Liver (tissue), 9 donors: Measurements from ENCODE around the gene HDAC8. TPM values are rescaled to one million over a fixed set of nuclear protein-coding genes. Genes with fewer than 3 reads are reported as not detected.

Source experiments
- DNase-seq: peaks from one replicate; pipeline ENCODE4 v3.0.0-alpha.2; 2017; ENCODE audit warnings: low spot score
- H3K27ac ChIP-seq, 2 donors: one replicate each; pipeline ENCODE4 v1.7.0; 2013; ENCODE audit warnings: inconsistent platforms in 2 of 2, low read length in 2 of 2, control low read depth in 1 of 2, low read depth in 1 of 2, mild to moderate bottlenecking in 1 of 2
- H3K27me3 ChIP-seq, 4 donors: one replicate each; pipeline versions ENCODE4 v1.6.1 to v1.7.0; 2013; ENCODE audit warnings: low read length in 3 of 4, inconsistent platforms in 1 of 4, mild to moderate bottlenecking in 1 of 4, moderate library complexity in 1 of 4; ENCODE audit not compliant: control insufficient read depth in 4 of 4, insufficient read depth in 4 of 4
- H3K36me3 ChIP-seq, 4 donors: one replicate each; pipeline versions ENCODE4 v1.6.1 to v1.7.0; 2013; ENCODE audit warnings: low read length in 3 of 4, mild to moderate bottlenecking in 3 of 4, low read depth in 1 of 4, moderate library complexity in 1 of 4; ENCODE audit not compliant: control insufficient read depth in 4 of 4, insufficient read depth in 3 of 4
- H3K4me1 ChIP-seq, 4 donors: one replicate each; pipeline versions ENCODE4 v1.6.1 to v1.7.0; 2013; ENCODE audit warnings: low read length in 3 of 4, mild to moderate bottlenecking in 3 of 4, moderate library complexity in 1 of 4; ENCODE audit not compliant: control insufficient read depth in 4 of 4, insufficient read depth in 4 of 4
- H3K4me3 ChIP-seq, 3 donors: one replicate each; pipeline versions ENCODE4 v1.6.1 to v1.7.0; 2013; ENCODE audit warnings: low read length in 3 of 3, control low read depth in 1 of 3, low read depth in 1 of 3, mild to moderate bottlenecking in 1 of 3
- H3K9ac ChIP-seq, 2 donors: one replicate each; pipeline ENCODE4 v1.7.0; 2013; ENCODE audit warnings: low read length in 2 of 2, mild to moderate bottlenecking in 2 of 2, moderate library complexity in 2 of 2, control low read depth in 1 of 2, low read depth in 1 of 2
- H3K9me3 ChIP-seq, 4 donors: one replicate each; pipeline versions ENCODE4 v1.6.1 to v1.7.0; 2013; ENCODE audit warnings: low read length in 3 of 4; ENCODE audit not compliant: control insufficient read depth in 4 of 4
- EGR1 ChIP-seq, 2 donors: IDR thresholded peaks; 2 replicates each; pipeline ENCODE4 v1.6.1; 2016 to 2018; ENCODE audit warnings: antibody characterized with exemption in 2 of 2, low read depth in 2 of 2
- FOXA2 ChIP-seq: IDR thresholded peaks from 2 replicates; pipeline ENCODE4 v1.6.1; 2016; ENCODE audit warnings: antibody characterized with exemption
- HNF4A ChIP-seq, 2 donors: conservative IDR thresholded peaks; 2 replicates each; pipeline ENCODE4 v1.6.1; 2016; ENCODE audit warnings: antibody characterized with exemption in 2 of 2, mild to moderate bottlenecking in 2 of 2
- HNF4G ChIP-seq: IDR thresholded peaks from 2 replicates; pipeline ENCODE4 v1.6.1; 2016; ENCODE audit warnings: antibody characterized with exemption
- JUND ChIP-seq, 2 donors: IDR thresholded peaks; 2 replicates each; pipeline ENCODE4 v1.6.1; 2016; ENCODE audit warnings: antibody characterized with exemption in 2 of 2
- NR2F2 ChIP-seq: IDR thresholded peaks from 2 replicates; pipeline ENCODE4 v1.6.1; 2016; ENCODE audit warnings: antibody characterized with exemption
- RAD21 ChIP-seq, 2 donors: IDR thresholded peaks; 2 replicates each; pipeline ENCODE4 v1.6.1; 2016; ENCODE audit warnings: antibody characterized with exemption in 2 of 2, mild to moderate bottlenecking in 2 of 2
- RXRA ChIP-seq, 2 donors: IDR thresholded peaks; 2 replicates each; pipeline ENCODE4 v1.6.1; 2017 to 2018; ENCODE audit warnings: antibody characterized with exemption in 2 of 2, mild to moderate bottlenecking in 1 of 2
- SP1 ChIP-seq: IDR thresholded peaks from 2 replicates; pipeline ENCODE4 v1.6.1; 2018; ENCODE audit warnings: antibody characterized with exemption, mild to moderate bottlenecking
- TAF1 ChIP-seq: conservative IDR thresholded peaks from 2 replicates; pipeline ENCODE4 v1.6.1; 2016; ENCODE audit warnings: antibody characterized with exemption, mild to moderate bottlenecking
- YY1 ChIP-seq: IDR thresholded peaks from 2 replicates; pipeline ENCODE4 v1.6.1; 2016; ENCODE audit warnings: antibody characterized with exemption, mild to moderate bottlenecking
- ZBTB33 ChIP-seq: IDR thresholded peaks from 2 replicates; pipeline ENCODE4 v1.6.1; 2016; ENCODE audit warnings: antibody characterized with exemption
- WGBS: extraction: QIAGEN DNeasy Blood & Tissue Kit; methylation state at CpG from one replicate; pipeline ENCODE4 v1.1.7; 2013; 5-methylcytosine and 5-hydroxymethylcytosine counted together
- polyA plus RNA-seq, 2 donors: library from polyadenylated mRNA; stranded (reverse) in 1 of 2; unstranded in 1 of 2; fragments of 200-250 nt in 1 of 2; fragments of >200 nt in 1 of 2; fragmentation: Nextera tagmentation in 1 of 2; extraction: Ambion mirVana in 1 of 2; gene quantifications; one replicate each; pipeline versions ENCODE4 v1.2.1 to v1.2.3, GENCODE V29; 2013 to 2015
- total RNA-seq, 2 donors: library from RNA; depleted of rRNA; stranded (reverse); fragments of >200 nt; gene quantifications; one replicate each; pipeline ENCODE4 v1.2.3, GENCODE V29; 2014
- TF ChIP-seq, protein P1 (sequence below): IDR thresholded peaks from 2 replicates; pipeline ENCODE4 v1.6.1; 2016; ENCODE audit warnings: antibody characterized with exemption, mild to moderate bottlenecking
- TF ChIP-seq, protein P2 (sequence below): IDR thresholded peaks from 2 replicates; pipeline ENCODE4 v1.6.1; 2016; ENCODE audit warnings: antibody characterized with exemption
- donor health status: healthy.
- donor health status: healthy.
- donor health status: healthy.
- donor health status: healthy.
- donor health status: healthy.

HDAC8 gene
- total and polyA plus RNA-seq, 4 donors, result 11.1 to 30.4 (median 14.0) TPM

GRCh38 chrX:72470532-72471223 is 102.0 kb downstream of the HDAC8 start:
- Histone ChIP-seq H3K9me3 (no peaks in the 10 kb centered on the region), H3K27ac (no peak overlapping the region), H3K4me3 (no peak overlapping the region), H3K36me3 (no peaks in the 10 kb centered on the region), H3K27me3 (no peaks in the 10 kb centered on the region), H3K9ac (no peak overlapping the region), H3K4me1 (no peaks in the 10 kb centered on the region)
- WGBS, result 98% methylated on average over 3 of the region's 3 CpGs
- DNase-seq, result no peak
- TF ChIP-seq HNF4A (conservative IDR thresholded peaks at IDR 0.05) (no peak), TAF1 (no peak), HNF4G (no peak), NR2F2 (no peak), FOXA2 (no peak), ZBTB33 (no peak), RAD21 (IDR thresholded peaks at IDR 0.05) (no peak), RXRA (IDR thresholded peaks at IDR 0.05) (no peak), JUND (IDR thresholded peaks at IDR 0.05) (no peak)
- TF ChIP-seq, protein P1, sequence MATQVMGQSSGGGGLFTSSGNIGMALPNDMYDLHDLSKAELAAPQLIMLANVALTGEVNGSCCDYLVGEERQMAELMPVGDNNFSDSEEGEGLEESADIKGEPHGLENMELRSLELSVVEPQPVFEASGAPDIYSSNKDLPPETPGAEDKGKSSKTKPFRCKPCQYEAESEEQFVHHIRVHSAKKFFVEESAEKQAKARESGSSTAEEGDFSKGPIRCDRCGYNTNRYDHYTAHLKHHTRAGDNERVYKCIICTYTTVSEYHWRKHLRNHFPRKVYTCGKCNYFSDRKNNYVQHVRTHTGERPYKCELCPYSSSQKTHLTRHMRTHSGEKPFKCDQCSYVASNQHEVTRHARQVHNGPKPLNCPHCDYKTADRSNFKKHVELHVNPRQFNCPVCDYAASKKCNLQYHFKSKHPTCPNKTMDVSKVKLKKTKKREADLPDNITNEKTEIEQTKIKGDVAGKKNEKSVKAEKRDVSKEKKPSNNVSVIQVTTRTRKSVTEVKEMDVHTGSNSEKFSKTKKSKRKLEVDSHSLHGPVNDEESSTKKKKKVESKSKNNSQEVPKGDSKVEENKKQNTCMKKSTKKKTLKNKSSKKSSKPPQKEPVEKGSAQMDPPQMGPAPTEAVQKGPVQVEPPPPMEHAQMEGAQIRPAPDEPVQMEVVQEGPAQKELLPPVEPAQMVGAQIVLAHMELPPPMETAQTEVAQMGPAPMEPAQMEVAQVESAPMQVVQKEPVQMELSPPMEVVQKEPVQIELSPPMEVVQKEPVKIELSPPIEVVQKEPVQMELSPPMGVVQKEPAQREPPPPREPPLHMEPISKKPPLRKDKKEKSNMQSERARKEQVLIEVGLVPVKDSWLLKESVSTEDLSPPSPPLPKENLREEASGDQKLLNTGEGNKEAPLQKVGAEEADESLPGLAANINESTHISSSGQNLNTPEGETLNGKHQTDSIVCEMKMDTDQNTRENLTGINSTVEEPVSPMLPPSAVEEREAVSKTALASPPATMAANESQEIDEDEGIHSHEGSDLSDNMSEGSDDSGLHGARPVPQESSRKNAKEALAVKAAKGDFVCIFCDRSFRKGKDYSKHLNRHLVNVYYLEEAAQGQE, result no peak
- TF ChIP-seq, protein P2, sequence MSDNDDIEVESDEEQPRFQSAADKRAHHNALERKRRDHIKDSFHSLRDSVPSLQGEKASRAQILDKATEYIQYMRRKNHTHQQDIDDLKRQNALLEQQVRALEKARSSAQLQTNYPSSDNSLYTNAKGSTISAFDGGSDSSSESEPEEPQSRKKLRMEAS, result no peak

- WGBS, result 98% methylated on average over 1 of the region's 1 CpG
- TF ChIP-seq, protein P2, result no peak
- no peak for TF ChIP-seq TAF1
- no peak for TF ChIP-seq HNF4A (conservative IDR thresholded peaks at IDR 0.05)
- TF ChIP-seq RXRA (IDR thresholded peaks at IDR 0.05), result no peak
- TF ChIP-seq ZBTB33, result no peak
- TF ChIP-seq JUND (IDR thresholded peaks at IDR 0.05), result no peak
- no peak for TF ChIP-seq YY1
- no peak for TF ChIP-seq FOXA2
- TF ChIP-seq, protein P1, result no peak
- no peak for TF ChIP-seq EGR1 (IDR thresholded peaks at IDR 0.05; ENCODE audit: low read depth in 2 of 2)
- TF ChIP-seq SP1, result no peak
These were observed 102.5 kb downstream of the HDAC8 start for GRCh38 chrX:72470117-72470516.

More at GRCh38 chrX:72470117-72470516, 102.5 kb downstream of the HDAC8 start:
- H3K27me3 ChIP-seq, result no peaks in the 10 kb centered on the region
- H3K4me3 ChIP-seq, result no peak overlapping the region
- DNase-seq, result no peak
- H3K4me1 ChIP-seq, result no peaks in the 10 kb centered on the region
- no peak overlapping the region for H3K27ac ChIP-seq
- H3K9ac ChIP-seq, result no peak overlapping the region
- no peaks in the 10 kb centered on the region for H3K9me3 ChIP-seq
- H3K36me3 ChIP-seq, result no peaks in the 10 kb centered on the region
